GM21825 (cell line): ENCODE results near the gene ADPRHL1.
"Not testable (repeated sequence)": the region's sequence is repeated elsewhere in the genome, so short reads cannot be mapped to it uniquely, and the experiment has no call there.

Experiments used
- ATAC-seq: cut with Tn5 transposase; IDR thresholded peaks from one replicate; pipeline ENCODE4 v1.9.1; 2021; ENCODE audit warnings: mild to moderate bottlenecking, moderate library complexity; ENCODE audit not compliant: unreplicated experiment

The ADPRHL1 gene

DNA sequence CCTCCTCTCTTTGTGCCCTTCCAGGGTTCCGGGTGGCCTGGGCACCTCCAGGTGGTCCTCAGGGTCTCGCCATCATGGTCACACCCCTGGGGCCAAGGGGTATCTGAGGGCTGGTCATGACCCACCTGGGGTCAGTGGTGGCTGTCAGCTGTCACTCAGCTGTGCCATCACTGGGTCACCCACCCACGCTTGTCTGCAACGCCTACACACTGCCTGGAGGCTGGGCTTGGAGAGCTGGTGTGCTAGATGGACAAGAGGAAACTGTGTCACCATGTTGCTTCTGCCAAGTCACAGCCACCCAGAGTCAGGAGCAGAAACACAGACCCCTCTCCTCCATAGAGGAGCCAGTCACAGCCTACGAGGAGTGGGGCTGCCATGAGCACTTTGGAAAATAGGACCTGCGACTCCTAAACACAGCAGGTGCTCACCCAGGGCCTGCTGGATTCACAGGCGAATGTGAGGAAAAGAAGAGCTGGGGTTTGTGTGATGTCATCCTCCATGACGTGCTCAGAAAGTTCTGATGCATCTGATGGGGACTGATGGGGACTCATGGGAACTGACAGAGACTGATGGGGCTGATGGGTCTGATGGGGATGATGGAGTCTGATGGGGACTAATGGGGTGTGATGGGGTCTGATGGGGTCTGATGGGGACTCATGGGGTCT, 78.6 kb downstream of the ADPRHL1 start:
- no peak for ATAC-seq

- no peak for ATAC-seq
Measured at GRCh38 chr13:113373811-113374485, 79.3 kb downstream of the ADPRHL1 start.

- not testable (repeated sequence) for ATAC-seq
Measured at GRCh38 chr13:113371701-113372100, 81.6 kb downstream of the ADPRHL1 start.

DNA sequence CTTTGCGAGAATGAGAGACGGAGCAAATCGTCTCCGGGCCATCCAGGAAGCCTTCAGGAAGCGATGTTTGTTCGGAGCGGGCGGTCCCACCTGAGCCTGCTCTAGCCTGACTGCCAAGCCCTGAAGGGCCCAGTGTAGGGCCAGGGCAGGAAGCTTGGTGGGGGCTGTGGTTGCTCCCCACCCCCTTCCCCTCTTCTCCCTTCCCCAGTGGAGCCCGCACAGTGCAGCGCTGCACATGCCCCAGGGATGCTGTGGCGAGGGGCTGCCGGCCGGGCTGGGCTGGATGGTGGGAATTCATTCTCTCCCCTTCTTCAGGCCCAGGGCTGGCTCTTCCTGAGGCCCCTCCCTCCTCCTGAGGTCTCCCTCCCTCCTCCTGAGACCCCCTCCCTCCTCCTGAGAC, 82.2 kb downstream of the ADPRHL1 start:
- ATAC-seq, result no peak

- no peak for ATAC-seq
Measured at GRCh38 chr13:113369881-113370280, 83.4 kb downstream of the ADPRHL1 start.

- ATAC-seq, result no peak
Measured at GRCh38 chr13:113369189-113369588, 84.1 kb downstream of the ADPRHL1 start.

GRCh38 chr13:113368353-113368752, 84.9 kb downstream of the ADPRHL1 start:
- not testable (repeated sequence) for ATAC-seq

GRCh38 chr13:113367771-113368170, 85.5 kb downstream of the ADPRHL1 start:
- no peak for ATAC-seq

DNA sequence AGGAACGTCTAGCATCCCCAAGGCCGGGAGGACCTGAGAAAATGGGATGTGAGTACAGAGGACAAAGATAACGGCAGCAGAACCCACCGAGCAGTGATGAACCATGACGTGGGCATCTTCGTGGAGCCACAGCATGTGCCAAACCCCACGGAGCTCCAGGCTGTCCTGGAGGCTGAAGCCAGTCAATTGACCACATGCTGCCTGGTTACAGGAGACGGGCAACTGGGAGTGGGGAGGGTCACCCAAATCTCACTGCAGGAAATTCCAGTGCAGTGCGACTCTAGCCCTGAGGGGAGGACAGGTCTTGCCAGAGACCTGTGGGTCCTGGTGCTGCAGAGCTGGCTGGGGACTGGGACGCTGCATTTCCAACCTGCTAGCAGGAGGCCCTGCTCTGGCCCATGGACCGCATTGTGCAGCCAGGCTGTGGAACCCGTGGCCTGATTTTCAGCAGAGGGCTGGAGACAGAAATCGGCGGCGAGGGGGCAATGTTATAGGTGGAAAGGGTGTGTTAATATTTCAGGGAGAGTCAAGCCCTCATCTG, 86.2 kb downstream of the ADPRHL1 start:
- no peak for ATAC-seq

GRCh38 chr13:113365971-113366588, 87.2 kb downstream of the ADPRHL1 start:
- no peak for ATAC-seq

DNA sequence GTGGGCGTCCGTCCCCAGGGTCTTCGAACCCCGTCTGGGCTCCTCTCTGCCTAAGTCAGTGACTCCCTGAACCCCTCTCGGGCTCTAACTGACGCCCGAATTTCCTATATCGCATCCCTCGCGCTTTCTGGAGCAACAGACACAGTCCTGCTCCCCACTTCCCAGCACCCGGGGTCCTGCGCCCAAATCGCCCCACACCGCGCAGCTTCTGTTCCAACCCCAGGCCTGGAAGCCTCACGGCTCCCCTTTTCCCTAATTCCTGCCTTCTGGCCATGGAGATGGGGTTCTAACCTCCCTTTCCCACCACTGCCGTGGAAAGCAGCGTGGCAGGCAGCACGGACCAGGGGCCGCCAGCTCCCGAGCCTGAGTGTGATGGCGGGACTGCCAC, 87.7 kb downstream of the ADPRHL1 start:
- no peak for ATAC-seq

DNA sequence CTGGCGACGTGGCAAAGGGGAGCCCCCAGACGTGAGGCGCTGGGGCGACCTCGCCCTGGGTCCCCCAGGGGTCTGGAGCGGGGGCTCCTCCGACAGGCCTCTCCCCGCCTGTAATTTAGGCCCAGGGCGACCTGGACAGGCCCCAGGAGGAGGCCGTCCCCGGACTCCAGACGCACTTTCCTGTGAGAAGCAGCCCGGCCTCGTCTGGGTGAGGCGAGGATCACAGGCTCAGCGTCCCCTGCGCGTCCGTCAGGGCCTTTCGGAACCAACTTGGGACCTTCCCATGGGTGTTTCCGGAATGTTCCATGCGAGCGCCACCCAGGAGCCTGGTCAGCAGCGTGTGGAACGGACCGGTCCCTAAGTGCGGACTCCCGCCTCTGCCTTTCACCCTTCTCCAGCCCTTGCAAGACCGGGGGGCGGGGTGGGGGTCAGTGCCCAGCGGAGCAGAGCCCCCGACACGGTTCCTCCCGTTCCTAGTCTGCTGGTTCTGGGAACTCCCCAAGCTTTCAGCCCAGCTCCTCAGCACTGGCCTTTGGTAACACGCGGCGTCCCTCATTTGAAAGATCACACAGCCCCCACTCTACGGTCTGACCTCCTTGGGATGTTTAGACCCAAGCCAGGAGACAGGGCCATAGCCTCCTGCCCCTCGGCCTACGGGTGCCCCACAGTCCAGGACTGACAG, 88.2 kb downstream of the ADPRHL1 start:
- ATAC-seq, result no peak

GRCh38 chr13:113364311-113364889, 88.9 kb downstream of the ADPRHL1 start:
- ATAC-seq, result no peak

DNA sequence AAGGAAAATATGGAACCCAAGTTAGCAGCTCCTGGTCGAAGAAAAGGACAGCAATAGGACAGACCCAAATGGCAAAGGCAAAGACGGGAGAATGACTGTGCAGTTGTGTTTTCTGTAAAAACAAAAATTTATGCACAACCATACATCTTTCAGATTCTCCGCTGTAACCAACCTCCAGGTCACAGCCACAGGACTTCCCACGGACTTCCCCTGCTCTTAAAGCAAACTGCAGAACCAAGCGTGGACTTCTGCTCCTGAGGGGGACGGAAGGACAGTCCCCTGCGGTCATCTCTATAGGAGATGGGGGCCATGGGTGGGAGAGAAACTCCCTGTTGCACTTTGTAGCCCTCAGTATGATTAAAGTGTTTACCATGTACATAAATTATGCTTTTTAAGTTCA, 91.9 kb downstream of the ADPRHL1 start:
- no peak for ATAC-seq

DNA sequence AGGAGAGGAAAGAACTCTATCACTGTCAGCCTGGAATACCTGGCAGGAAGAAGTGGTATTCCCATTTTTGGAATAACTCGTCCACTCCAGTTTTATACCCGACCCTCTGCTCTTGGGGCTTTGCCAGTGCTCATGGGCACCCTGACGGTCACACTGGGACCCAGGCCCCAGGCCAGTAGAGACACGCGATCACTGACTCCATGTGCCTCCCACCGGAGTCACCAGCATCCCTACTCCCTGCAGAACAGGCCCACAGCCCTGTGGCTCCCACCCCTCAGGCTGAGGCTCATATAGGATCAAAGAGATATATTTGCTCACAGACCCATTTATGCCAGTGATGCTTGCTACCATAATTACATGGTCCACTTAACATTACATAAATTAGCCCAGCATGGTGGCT, 92.8 kb downstream of the ADPRHL1 start:
- ATAC-seq, result no peak

GRCh38 chr13:113359571-113359970, 93.7 kb downstream of the ADPRHL1 start:
- no peak for ATAC-seq

DNA sequence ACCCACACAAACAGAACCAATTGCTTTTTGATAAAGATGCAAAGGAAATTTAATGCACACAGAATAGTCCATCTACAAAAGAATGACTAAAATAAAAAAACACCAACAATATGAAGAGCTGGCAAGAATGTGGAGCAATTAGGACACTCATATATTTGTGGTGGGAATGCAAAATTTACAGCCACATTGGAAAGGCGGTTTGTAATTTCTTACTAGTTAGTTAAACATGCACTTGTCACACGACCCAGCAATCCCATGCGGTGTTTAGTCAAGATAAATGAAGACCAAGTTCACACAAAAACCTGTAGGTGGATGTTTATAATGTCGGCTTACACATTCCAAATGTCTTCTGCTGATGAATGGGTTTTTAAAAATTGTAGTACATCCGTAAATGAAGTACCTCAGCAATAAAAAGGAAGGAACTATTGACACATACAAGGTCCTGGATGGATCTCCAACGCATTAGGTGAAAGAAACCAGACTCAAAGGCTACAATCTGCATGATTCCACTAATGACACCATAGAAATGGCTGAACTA, 94.6 kb downstream of the ADPRHL1 start:
- ATAC-seq, result no peak

DNA sequence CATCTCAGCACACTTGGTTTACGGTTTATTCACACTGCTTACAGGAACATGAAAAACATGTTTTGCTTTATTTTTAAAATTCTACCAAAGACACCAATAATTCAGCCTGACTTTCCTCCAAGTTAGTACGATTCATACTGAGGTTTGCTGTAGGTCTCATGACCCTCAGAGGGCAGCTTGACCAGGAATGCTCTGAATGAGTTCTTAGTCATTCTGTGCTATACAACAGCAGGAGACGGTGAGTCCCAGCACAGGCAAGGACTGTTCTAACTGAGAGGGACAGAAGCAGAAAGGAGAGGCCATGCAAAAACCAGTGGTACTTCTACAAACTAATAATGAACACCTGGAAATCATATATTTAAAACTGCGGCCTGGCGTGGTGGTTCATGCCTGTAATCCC, 95.8 kb downstream of the ADPRHL1 start:
- no peak for ATAC-seq

- no peak for ATAC-seq
Measured at GRCh38 chr13:113356596-113356995, 96.7 kb downstream of the ADPRHL1 start.

GRCh38 chr13:113355621-113356020, 97.7 kb downstream of the ADPRHL1 start:
- ATAC-seq, result no peak
